Stimulated activated CD4-positive, alpha-beta T cell treated with anti-CD3 and anti-CD28 coated beads, TNF-alpha, amount 100 ng/mL, for 4 hours (primary cell): Measurements from ENCODE around the gene MAGEB17.
"Not testable (repeated sequence)": the region's sequence is repeated elsewhere in the genome, so short reads cannot be mapped to it uniquely, and the experiment has no call there.

Source experiments
- DNase-seq, 3 experiments: peaks; one replicate each; pipeline ENCODE4 v3.0.0-alpha.2; 2020; ENCODE audit warnings: low read depth in 3 of 3

Gene MAGEB17, protein sequence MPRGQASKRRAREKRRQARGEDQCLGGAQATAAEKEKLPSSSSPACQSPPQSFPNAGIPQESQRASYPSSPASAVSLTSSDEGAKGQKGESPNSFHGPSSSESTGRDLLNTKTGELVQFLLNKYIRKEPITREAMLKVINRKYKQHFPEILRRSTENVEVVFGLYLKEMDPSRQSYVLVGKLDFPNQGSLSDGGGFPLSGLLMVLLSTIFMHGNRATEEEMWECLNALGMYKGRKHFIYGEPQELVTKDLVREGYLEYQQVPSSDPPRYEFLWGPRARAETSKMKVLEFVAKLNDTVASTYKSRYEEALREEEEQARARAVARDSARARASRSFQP

DNA sequence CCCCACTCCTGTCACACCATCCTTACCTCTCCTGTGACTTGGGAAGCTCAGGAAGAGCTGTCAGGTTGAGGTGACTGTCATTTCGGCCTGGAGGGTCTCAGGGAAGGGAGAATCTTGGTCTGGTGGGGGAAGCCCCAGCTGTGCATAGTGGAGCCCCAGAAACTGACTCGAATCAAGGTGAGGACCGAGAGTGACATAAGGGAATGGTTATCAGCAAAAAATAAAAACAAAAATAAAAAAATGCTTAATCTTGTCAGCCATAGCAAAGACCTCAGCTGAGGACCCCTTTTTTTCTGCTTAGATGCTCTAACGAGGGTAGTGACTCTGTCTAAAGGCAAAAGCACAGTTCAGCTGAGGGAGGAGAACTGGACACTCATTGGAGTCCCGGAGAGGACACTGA, at the start of gene MAGEB17:
TSS of gene MAGEB17 (plus strand) at position 301 of the 400 bp plus-strand sequence. CDS start 2,902 bp downstream, outside the sequence.
- no peak for DNase-seq

DNA sequence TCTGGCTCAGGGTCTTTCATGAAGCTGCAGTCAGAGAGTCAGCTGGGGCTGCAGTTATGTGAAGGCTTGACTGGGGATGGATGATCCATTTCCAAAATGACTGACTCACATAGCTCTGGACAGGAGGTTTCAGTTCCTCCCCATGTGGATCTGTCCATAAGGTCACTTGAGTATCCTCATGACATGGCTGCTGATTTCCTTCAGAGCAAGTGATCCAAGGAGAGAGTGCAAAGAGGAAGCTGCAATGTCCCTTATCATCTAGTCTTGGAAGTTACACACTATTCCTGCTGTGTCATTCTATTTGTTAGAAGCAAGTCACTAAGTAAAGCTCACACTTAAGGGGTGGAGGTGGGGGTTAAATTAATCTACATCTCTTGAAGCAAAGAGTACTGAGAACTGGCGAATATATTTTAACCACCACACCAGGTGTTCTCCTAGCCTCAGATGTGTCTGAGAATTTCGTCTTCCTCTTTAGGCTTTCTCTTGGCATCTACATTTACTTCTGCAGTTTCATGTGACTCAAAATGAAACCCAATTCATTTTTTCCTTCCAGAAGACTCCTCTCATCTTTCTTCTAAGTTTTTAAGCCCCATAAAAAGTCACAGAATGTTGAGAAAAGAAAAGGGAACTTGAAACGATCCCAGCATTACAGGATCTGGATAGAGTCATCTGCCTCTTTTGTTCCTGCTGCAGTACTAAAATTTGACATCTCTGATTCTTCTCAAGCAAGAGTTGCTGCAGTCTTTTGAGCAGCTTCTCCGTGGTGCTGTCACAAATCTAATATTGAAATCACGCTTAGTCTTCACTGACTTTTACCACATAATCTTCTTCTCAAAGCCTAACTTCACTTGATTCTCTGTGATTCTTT, 47.7 kb upstream of the MAGEB17 start:
- DNase-seq: no peak

DNA sequence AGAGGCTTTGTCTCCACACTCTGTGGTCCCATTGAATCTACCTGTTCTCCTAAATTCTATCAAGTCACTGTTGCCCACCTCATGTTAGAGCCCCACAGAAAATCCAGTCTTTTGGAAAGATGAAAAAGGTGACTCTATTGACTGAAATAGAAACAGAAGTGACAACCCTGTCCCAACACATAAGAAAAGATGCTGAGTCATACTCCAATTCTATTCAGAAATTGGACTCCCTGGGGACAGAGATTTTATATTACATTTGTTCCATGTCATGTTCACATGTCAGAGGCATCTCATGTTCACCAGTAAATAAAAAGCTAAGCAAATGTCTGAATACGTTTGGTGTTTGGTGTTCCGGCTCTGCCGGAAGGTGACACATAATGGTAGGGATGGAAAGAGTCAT, 46.9 kb upstream of the MAGEB17 start:
- no peak for DNase-seq

DNA sequence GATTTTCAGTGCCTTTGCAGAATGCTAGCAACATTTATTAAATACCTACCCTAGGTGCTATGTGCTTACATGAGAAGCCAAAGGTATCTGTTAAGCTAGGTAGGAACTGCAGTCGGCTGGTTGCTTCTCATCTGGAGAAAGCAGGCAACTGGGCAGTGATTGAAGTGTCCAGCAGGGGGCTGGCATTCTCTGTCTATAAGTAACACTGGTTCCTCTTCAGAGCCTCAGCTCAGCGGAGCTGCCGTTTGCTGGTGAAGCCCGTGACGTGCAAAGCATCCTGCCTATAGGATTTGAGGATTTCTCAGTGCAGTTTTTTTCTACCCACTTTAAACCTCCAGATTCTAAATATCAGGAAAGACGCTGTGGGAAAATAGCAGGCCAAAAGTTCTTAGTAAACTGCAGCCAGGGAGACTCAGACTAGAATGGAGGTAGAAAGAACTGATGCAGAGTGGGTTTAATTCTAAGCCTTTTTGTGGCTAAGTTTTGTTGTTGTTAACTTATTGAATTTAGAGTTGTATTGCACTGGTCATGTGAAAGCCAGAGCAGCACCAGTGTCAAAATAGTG, 44.0 kb upstream of the MAGEB17 start, which contains the start of gene GRPR:
TSS of gene GRPR (plus strand) at position 344 of the 565 bp plus-strand sequence. CDS start 389 bp downstream, outside the sequence.
- peak; percentile 16 to 20 (median 18) for DNase-seq

DNA sequence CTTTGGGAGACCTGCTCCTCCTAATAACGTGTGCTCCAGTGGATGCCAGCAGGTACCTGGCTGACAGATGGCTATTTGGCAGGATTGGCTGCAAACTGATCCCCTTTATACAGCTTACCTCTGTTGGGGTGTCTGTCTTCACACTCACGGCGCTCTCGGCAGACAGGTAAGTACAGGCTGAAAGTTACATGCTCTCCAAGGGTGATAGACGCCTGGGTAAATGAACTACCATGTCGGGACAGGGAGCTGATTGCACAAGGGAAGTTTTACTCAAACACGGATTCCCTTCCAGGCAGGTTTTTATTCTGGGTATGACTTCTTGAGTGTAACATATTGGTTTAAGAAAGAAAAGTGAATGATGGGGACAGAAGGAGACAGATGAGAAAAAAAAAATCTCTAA, 43.1 kb upstream of the MAGEB17 start:
- no peak for DNase-seq

DNA sequence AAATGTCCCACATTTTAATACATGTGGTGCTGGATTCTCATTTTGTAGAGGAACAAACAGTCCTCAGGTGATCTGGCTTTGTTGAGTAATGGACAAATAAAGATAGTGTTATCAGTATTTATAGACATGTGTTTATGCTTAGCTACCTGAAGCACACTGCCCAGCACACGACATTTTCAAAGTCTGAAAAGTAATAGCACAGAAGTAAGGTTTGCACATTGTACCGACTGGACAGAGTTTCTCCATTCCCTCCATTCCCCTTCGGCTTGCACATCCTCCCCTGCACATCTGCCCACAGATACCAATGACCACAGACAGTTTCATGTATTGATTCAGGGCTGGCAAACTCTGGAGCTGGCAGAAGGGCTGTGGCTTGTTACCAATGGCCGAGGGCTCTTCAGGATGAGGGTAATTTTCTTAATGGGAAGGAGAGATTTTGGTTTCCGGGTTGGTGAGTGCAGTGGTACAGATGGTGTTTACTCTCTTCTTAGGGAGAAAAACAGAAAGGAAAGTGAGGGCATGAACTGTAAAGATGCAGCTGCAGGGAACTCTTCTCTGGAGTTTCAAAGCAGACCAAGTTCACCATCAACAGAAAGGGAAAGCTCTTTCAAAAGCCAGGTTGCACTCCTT, 41.6 kb upstream of the MAGEB17 start:
- DNase-seq: no peak

DNA sequence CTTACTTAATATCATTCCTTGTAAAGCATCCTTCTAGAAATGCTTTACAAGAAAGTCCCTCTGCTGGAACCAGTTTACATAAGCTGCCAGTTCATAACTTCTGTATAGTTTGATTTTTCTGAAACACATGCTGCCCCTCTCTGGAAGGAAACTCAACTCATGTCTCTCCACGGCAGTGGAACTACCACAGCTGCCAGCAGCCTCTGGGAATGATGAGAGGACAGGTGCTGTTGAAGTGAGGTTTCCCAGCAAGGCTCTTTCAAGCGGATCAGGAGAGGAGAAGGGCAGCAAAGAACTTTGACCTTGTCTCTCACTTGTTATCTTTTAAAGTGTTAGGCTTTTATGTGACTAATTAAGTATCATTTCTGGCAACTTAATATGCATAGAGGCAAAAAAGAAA, 36.6 kb upstream of the MAGEB17 start:
- DNase-seq: no peak

DNA sequence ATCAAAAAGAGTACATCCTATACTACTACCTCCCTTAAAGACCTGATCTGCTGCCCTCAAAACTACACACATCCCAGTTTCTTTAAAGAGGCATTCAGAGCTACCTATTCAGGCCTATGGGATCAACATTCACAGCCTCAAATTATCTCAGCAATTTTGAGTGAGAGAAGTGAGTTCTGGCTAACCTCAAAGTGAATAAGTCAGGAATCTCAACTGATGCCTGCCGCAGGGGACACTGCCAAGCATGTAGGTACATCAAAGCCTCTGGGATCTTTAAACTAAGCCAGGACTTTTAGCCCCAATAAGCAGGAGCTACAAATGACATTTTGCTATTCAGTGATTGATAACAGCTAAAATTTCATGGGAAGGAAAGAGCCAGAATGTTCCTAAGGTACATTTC, 32.3 kb upstream of the MAGEB17 start:
- no peak for DNase-seq

DNA sequence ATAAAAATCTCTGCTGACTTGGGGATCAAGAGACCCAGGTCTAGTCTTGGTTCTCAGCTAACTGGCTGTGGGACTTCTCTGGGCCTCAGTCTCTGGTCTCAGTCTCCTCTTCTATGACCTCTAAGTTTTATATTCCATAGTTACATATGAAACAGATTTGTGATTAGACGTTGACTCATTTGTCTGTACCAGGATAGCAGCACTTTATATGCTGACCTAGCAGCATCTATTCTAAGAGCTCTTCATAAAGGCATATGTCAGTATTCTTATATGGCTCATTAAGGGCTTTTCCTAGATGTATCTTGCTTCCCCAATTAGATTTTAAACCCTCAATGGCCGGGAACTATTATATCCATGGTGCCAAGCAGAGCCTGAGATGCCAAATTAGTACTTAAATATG, 31.2 kb upstream of the MAGEB17 start:
- no peak for DNase-seq

DNA sequence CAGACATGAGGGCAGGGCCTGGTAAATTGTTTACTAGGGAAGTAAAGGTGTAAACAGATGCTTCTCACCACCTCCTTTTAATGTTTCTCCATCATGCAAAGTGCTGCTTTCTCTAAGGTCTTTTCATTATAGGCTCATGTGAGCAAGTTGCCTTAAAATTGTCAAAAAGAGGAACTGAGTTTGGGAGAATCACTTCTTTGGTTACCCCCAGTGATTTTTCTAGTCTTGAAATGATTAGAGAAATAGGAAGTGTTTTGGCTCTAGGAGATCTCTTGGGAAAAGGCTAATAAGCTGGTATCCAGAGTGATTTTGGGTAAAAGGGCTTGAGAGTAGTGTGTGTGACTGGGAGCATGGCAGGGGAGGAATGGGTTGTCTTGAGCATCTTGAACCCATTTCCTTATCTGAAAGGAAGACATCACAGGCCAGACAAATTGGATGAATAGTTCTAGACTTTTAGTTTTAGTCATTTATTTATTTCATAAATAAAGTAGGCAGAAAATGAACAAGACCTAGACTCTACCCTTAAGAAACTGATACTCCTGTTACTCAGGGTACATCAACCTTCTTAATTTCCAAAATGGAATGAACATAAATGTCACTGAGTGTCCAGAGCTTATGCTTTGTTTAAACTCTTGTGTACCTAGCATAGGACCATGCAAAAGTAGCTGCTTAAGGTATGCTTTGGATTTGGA, 29.7 kb upstream of the MAGEB17 start:
- DNase-seq: no peak

DNA sequence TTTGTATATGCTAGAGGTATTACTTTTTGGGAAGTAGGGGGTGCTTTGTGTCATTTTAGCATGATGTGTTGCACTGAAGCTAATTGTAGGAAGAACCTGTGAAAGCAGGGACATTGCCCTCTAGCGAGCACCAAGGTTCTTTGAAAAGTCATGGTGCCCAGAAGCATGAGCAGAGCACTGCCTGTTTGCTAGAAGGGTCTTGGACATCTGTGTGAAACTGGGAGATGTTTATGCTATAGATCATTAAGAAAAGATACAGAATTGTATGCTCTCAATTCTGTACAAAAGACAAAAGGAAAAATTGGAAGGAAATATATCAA, 29.2 kb upstream of the MAGEB17 start:
- no peak for DNase-seq

DNA sequence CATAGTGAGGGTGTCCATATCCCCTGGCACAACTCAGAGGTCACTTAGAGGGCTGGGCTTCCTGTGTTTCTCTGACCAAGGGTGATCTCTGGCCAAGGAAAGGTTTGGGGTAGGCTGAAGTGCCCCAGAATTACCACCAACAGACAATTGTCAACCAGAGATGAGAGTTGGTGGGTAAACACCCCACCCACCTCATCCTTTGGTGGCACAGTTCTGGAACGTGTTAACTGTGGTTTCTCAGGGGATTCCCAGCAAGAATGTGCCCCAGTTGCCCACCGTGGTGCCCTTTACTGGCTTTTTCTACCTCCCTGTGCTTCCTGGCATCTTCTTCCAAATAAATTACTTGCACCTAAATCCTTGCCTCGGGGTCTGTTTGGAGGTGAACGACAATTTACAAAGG, 26.8 kb upstream of the MAGEB17 start:
- no peak for DNase-seq

DNA sequence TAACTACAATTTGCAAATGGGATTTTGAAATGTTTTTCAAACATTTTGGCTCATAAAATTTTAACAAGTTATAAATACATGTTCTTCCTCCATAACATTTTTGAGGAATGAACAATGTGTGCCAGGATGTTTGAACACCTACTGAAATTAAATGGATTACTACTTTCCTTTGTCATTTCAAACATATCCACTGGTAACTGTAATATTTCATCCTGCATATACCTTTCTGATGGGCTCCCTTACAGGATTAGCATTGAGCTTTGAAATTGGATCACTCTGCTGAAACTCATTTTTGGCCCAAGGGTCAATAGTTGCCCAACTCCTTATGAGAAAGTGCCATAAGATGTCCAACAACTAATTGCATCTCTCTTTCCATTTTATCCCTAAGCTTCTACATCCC, 26.3 kb upstream of the MAGEB17 start:
- DNase-seq: no peak

DNA sequence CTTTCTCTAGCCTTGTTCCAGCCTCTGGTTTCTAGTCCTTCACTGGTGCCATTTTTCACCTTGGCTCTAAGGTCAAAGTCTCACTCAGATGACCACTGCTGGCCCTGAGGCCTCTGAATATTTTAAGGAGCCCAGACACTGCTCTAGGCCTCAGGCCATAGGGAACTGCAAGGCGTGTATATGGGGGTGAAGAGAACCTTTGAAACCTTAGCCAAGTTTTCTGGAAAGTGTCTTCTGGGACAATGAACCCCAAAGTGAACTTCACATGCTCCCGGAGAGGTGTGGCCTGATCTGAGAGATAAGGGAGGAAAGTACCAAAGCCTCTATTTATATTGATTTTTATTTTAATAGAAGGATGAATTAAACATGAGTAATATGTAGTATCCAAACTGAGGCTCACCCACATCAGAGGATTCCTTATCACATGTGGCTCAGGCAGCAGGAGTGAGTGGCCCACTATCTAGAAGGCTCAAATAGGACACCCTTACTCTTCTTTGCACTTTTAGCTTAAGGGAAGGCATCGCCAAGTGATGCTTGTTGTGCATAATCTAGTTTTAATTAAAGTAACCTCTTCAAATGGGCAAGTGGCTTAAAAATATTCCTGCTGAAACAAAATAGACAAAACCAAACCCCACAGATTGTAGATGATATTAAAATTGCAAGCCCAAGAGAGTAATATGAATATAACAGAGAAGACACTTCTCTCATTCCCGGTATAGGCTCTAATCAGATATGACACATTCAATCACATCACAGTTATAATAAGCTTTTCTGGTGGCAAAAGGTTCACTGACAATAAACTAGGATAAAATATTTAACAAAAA, 25.6 kb upstream of the MAGEB17 start:
- no peak for DNase-seq

DNA sequence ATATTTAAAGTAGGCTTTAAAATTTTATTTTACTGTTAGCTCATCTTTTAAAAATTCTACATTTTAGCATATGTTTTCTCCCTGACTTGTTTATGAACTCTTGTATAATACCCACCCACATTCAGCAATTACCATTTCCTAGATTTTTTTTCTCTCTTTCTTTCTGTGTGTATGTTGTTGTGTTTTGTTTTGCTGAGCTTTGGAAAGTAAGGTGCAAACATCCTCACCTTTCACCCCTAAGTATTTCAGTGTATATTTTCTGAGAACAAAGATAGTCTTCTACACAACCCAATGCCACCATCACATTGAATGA, 25.1 kb upstream of the MAGEB17 start:
- no peak for DNase-seq

DNA sequence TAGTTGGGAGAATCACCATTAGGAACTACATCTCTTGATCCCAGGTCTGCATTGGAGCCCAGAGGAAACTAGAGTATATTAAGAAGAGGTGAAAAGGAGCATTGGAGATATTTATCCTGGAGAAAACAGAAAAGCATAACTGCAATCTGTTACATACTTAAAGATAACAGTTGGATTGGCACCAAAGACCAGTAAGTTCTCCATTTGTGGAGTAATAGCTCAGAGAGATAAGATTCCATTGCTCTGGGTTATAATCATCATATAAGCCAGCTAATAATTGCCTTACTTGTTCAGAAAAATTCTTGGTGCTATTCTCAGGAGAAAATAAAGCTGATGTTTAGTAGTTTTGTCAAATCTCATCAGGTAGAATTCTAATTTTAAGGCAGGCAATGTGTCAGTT, 23.3 kb upstream of the MAGEB17 start:
- DNase-seq: no peak

DNA sequence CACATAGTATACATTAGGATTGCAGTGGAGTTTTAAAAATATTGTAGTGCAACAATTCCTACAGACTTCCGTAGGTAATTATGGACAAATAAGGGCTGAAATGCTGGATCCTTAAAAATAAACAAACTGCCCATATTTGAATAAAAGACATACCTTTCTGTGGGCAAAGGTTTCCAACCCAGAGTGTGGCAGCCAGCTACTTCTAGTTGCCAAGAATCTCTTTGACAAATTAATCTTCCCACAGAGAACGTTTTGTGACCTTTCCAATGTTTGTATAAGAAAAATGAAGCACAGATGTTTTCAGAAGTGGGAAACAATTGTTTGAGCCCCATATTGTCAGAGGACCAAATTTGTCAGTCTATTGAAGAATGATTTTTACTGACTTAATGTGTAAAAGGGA, 22.9 kb upstream of the MAGEB17 start:
- no peak for DNase-seq

DNA sequence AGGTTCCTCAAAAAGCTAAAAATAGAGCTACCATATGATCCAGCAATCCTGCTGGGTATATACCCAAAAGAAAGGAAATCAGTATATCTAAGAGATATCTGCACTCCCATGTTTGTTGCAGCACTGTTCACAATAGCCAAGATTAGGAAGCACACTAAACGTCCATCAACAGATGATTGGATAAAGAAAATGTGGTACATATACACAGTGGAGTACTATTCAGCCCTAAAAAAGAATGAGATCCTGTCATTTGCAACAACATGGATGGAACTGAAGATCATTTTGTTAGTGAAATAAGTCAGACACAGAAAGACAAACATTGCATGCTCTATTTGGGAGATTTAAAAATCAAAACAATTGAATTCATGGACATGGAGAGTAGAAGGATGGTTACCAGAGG, 22.2 kb upstream of the MAGEB17 start:
- DNase-seq: not testable (repeated sequence)

DNA sequence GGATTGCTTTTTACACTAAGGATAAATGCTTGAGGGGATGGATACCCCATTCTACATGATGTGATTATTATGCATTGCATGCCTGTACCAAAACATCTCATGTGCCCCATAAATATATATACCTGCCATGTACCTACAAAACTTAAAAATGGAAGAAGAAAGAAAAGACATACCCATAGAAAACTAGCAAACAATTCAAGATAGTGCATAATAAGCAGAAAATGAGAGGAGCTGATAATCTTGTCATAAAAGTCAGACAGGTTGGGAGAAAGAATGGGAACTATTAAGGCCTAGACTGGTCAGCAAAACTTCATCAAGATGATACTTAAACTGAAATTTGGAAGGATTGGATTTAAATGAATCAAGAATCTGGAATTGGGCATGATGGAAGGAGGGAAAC, 21.6 kb upstream of the MAGEB17 start:
- no peak for DNase-seq

DNA sequence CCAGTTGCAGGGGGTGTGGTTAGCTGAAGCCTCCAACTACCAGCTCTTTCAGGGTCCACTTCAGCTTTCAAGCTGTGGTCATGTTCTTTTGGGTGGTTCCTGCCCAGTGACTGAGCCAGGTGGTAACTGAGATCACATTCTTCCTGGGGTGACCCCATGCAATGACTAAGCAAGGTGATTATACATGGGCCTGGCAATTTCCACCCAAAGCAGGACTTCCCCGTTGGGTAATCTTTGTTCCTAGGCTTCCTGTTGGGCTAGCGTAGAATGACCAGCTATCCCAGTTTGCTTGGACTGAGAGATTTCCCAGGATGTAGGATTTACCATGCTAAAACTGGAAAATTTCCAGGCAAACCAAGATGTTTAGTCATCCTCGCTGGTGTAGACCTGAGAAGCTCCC, 18.4 kb upstream of the MAGEB17 start:
- DNase-seq: no peak

DNA sequence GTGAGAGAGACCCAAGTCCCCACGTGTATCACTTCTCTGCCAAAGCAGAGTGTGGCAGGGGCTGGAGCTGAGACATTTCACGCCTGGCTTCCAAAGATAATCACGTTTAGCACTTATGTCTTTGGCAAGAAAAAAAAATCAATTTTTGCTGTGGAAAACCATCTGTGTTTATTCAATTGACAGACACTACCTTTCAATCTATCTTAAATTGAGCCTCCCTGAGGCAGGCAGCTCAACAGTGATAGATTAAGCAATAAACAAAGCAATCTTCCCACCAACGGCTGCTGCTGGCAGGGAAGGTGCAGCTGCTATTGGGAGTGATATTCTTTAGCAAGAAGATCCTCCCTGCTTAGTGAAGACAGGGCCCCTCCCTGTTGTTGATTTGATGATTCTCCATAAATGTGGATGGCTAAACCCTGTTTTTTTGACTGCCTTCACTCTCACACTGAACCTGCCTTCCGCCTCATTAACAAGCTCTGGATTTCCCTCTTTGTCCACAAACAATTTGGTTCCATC, 11.6 kb upstream of the MAGEB17 start:
- DNase-seq: no peak
